ENCODE data around the gene DENND4A.

- TF ChIP-seq CTCF (IDR thresholded peaks at IDR 0.05; ENCODE audit: insufficient read depth, low read depth, low read length) (no peak), EZH2 (IDR thresholded peaks at IDR 0.05; ENCODE audit: insufficient read depth, low read length) (no peak)
Measured at GRCh38 chr15:65659502-65660052, 132.5 kb downstream of the DENND4A start.
